ENCODE results near the gene IQGAP3.

DNA sequence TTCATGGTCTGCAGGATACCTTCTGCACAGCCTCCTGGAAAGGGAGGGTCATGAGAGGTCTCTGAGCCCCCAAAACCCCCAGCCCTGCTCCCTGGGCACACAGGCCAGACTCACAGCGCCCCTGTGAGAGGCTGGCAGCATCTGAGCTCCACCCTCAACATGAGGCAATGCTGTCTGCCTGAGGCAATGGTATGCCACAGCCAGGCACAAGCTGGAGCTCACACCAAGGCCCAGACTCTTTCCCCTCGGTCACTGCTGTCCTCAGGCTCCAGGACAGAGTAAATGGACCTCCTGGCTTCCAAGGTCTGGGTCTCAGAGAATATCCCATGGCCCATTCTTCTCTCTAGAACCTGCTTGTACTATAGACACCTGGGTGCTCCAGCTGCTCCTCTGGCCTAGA lies 89.0 kb downstream of the IQGAP3 start:
- TF ChIP-seq, protein P1, sequence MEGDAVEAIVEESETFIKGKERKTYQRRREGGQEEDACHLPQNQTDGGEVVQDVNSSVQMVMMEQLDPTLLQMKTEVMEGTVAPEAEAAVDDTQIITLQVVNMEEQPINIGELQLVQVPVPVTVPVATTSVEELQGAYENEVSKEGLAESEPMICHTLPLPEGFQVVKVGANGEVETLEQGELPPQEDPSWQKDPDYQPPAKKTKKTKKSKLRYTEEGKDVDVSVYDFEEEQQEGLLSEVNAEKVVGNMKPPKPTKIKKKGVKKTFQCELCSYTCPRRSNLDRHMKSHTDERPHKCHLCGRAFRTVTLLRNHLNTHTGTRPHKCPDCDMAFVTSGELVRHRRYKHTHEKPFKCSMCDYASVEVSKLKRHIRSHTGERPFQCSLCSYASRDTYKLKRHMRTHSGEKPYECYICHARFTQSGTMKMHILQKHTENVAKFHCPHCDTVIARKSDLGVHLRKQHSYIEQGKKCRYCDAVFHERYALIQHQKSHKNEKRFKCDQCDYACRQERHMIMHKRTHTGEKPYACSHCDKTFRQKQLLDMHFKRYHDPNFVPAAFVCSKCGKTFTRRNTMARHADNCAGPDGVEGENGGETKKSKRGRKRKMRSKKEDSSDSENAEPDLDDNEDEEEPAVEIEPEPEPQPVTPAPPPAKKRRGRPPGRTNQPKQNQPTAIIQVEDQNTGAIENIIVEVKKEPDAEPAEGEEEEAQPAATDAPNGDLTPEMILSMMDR (IDR thresholded peaks at IDR 0.05; ENCODE audit: low read length): no peak
- TF ChIP-seq EZH2phosphoT487 (IDR thresholded peaks at IDR 0.05; ENCODE audit: low read length): no peak
